Melanocyte of skin (primary cell): ENCODE results near the gene KLK6. TPM values are rescaled to one million over a fixed set of nuclear protein-coding genes. Genes with fewer than 3 reads are reported as not detected.

Experiments
- total RNA-seq, 2 donors: library from RNA; depleted of rRNA; stranded (reverse); fragments of >200 nt; gene quantifications; 2 replicates each; pipeline ENCODE4 v1.2.3, GENCODE V29; 2012

Gene KLK6
- total RNA-seq = not detected

DNA sequence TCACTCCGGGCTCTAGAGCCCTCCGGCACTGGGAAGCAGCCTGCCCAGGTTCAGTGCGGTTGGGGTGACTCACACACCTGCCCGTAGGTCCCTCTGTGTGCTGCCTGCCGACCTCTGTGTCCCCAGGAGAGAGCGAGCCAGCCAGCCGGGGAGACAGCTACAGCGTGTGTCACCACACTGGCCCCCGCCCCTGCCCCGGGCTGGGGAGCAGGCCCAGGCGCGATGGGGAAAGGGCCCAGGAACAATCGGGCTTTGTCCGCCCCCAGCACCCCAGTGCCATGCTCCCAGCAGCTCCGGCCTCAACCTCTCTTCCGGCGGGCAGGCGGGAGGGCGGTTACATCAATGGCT is at the start of gene KLK6:
Gene KLK6 (minus strand): TSS at position 179 of the 348 bp plus-strand sequence. CDS start 1,487 bp downstream, outside the sequence.

DNA sequence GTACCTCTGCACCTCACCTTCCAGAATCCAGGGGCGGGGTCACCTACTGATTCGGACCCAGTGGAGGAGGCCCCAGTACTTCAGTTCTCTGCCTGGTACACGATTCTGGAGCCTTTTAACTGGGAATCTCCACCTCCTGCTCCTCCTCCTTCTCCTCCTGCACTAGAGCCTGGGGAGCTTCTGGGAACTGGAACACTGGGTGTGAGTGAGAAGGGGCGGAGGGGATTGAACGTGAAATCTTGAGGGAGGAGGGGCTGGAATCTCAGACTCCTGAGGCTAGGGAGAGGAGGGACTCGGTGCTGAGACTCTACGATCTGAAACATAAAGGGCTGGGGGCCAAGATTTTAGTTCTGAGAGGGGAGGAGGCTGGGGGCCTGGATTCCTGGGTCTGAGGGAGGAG is 32.1 kb upstream of the KLK6 start, which contains the start of gene KLK8:
Gene KLK8 (minus strand): TSS at position 90 of the 400 bp plus-strand sequence. CDS start 437 bp downstream, outside the sequence.

DNA sequence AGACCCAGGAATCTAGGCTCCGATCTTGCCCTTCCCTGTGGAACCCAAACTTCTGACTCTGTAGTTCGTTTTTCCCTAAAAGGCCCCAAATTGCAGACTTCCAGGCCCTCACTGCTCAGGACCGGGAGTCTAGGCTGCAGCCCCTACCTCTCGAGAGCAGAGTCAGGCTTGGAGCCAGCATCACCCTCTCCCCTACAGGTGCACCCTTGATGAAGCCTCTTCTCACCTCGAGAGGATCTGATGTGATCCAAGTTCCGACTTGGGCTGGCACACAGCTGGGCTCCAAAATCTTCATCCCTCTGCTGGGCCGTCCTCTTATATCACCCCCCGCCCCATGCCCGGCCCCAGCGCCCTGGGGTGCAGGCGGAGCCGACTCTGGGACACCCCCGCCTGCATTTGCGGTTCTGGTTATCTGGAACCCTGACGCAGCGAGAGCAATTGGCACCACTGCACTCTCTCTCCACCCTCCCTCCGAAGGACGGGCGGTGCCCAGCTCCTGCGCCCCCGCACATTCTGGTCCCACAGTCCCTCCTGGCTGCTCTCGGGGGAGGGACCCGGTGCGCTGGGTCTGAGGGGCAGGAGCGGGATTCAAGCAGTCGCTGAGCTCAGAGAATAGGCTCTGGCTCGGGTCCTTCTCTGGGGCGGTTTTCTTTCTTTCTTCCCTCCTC is 14.4 kb upstream of the KLK6 start, which contains the start of gene KLK7:
Gene KLK7 (minus strand): TSS at position 293 of the 668 bp plus-strand sequence. CDS start 1,518 bp downstream, outside the sequence.

DNA sequence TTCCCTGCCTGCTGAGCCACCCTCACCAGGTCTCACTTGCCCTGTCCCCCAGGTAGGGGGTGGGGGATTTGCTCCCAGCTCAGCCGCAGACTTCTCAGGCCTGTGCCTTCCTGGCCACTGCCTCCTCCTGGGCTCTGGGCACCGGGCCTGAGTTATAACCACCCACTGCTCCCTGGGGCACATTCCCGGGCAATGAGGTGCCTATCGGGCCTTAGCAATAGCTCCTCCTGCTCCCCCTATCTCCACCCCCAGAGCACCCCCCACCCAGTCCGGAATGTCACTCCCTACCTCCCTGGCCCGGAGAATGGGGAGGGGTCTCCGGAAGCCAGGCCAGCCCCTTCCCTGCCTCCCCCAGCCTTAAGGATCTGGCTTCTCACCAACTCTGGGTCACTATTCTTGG is 16.5 kb downstream of the KLK6 start, which contains the start of gene KLK5:
Gene KLK5 (minus strand): TSS at position 129 of the 400 bp plus-strand sequence. CDS start 381 bp downstream, outside the sequence.

DNA sequence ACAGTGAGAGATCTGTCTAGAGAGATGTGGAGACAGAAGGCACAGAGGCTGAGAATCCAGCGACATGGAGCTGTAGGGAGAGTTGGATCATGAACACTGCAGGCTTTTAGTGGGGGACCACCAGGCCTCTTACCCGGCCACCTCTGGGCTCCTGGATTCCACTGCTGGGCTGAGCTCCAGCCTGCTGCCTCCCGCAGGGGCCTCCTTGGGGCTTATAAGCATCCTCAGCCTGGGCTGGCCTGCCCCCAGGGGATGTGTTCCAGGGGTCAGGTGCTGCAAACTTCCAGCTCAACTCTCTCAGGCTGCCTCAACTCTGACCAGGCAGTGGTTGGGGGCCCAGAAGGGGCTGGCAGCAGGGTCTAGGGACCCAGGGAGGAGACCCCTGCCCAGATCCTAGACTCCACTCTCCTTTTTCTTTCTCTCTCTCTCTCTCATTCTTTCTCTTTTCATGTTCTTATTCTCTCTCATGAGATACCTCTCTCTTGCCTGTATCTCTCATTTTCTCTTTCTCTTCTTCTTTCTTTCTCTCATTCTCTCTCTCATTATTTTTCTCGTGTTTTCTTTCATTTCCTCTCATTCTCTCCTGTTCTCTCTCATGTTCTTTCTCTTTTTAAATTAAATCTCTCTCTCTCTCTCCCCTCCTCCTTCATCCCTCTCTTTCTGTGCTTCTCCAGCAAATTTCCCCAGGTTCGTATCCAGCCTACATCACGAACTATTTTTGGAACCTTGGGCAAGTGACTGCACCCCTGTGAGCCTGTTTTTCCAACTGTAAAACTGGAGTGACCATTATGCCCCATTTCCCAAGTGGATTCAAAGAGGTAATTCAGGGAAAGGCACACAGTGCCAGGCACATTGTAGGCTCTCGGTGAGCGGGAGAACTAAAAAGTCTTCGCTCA is 57.9 kb downstream of the KLK6 start, which contains the start of gene KLK4:
Gene KLK4 (minus strand): TSS at position 190 of the 896 bp plus-strand sequence. CDS start 657 bp downstream, outside the sequence.

Other genes starting within 250 kb of the KLK6 start
- under 1 TPM in 1 of 2 donors, not detected in 1; 0.67 TPM for gene SHANK1, start 249.8 kb downstream of the KLK6 start, total RNA-seq
- 10 to 100 TPM in 1 of 2 donors, 1 to 10 TPM in 1; 5.5 to 25.0 TPM for gene CLEC11A, start 246.2 kb downstream of the KLK6 start, total RNA-seq
- not detected for gene GPR32, start 199.1 kb downstream of the KLK6 start, total RNA-seq
- not detected for gene ACP4, start 179.2 kb downstream of the KLK6 start, total RNA-seq
- gene KLK1, start 145.8 kb downstream of the KLK6 start, total RNA-seq = under 1 TPM in 1 of 2 donors, not detected in 1; under 0.01 TPM
- gene KLK15, start 136.0 kb downstream of the KLK6 start, total RNA-seq = not detected
- not detected for gene KLK3, start 114.7 kb downstream of the KLK6 start, total RNA-seq
- gene KLK2, start 96.2 kb downstream of the KLK6 start, total RNA-seq = not detected
- gene KLK4, start 58.2 kb downstream of the KLK6 start, total RNA-seq = not detected
- not detected for gene KLK5, start 16.6 kb downstream of the KLK6 start, total RNA-seq
- not detected for gene KLK7, start 14.3 kb upstream of the KLK6 start, total RNA-seq
- gene KLK8, start 32.0 kb upstream of the KLK6 start, total RNA-seq = not detected
- under 1 TPM in 1 of 2 donors, not detected in 1; 0.69 TPM for gene KLK10, start 50.1 kb upstream of the KLK6 start, total RNA-seq
- gene KLK11, start 57.0 kb upstream of the KLK6 start, total RNA-seq = not detected
- gene KLK12, start 65.4 kb upstream of the KLK6 start, total RNA-seq = not detected
- not detected for gene KLK13, start 95.5 kb upstream of the KLK6 start, total RNA-seq
- gene KLK14, start 113.3 kb upstream of the KLK6 start, total RNA-seq = under 1 TPM in 1 of 2 donors, not detected in 1; 0.33 TPM
- 1 to 10 TPM; 5.5 to 8.0 TPM for gene CTU1, start 138.8 kb upstream of the KLK6 start, total RNA-seq
- not detected for gene SIGLEC9, start 155.3 kb upstream of the KLK6 start, total RNA-seq
- gene SIGLEC7, start 172.7 kb upstream of the KLK6 start, total RNA-seq = not detected